Activated CD4-positive, alpha-beta memory T cell treated with anti-CD3 and anti-CD28 coated beads, Interleukin-2, amount 10 ng/mL, durations not matched to agents 7 days and 5 days (primary cell): Measurements from ENCODE around the gene GANAB. TPM values are rescaled to one million over a fixed set of nuclear protein-coding genes. Genes with fewer than 3 reads are reported as not detected.
"Not testable (repeated sequence)": the region's sequence is repeated elsewhere in the genome, so short reads cannot be mapped to it uniquely, and the experiment has no call there.

Experiments
- CTCF ChIA-PET: fragments of 350-600 bp; sonication (Branson Sonifier 250); formaldehyde crosslinking; loops from one replicate; lab custom pipeline; 2021; ENCODE audit warnings: antibody characterized with exemption, inconsistent platforms; lab: Charles Lee
- POLR2A ChIA-PET: fragments of 350-600 bp; sonication (Branson Sonifier 250); formaldehyde crosslinking; loops from one replicate; lab custom pipeline; 2021; ENCODE audit warnings: antibody characterized with exemption; lab: Charles Lee
- DNase-seq: peaks from one replicate; pipeline ENCODE4 v3.0.0-alpha.2; 2020
- H3K27ac Mint-ChIP-seq: one replicate; pipeline ENCODE4 v1.8.0; 2021; ENCODE audit warnings: mild to moderate bottlenecking, mixed read lengths
- H3K27me3 Mint-ChIP-seq: one replicate; pipeline ENCODE4 v1.8.0; 2021; ENCODE audit warnings: mixed read lengths
- H3K36me3 Mint-ChIP-seq: one replicate; pipeline ENCODE4 v1.8.0; 2021; ENCODE audit warnings: low read depth, mixed read lengths
- H3K4me1 Mint-ChIP-seq: one replicate; pipeline ENCODE4 v1.8.0; 2021; ENCODE audit warnings: mixed read lengths
- H3K4me3 Mint-ChIP-seq: one replicate; pipeline ENCODE4 v1.8.0; 2021; ENCODE audit warnings: mild to moderate bottlenecking, mixed read lengths
- H3K9me3 Mint-ChIP-seq: one replicate; pipeline ENCODE4 v1.8.0; 2021; ENCODE audit warnings: mixed read lengths
- total RNA-seq, 2 experiments: library from RNA; stranded (reverse); gene quantifications; one replicate each; pipeline ENCODE4 v1.2.3, GENCODE V29; 2021

Gene GANAB
- total RNA-seq, 2 experiments from 2014 or later, result 278 to 284 TPM

GRCh38 chr11:62665599-62666258 is 19.3 kb upstream of the GANAB start:
- peak; percentile 68 for DNase-seq
- Mint-ChIP-seq H3K36me3 (peaks cover 53% of the 10 kb centered on the region), H3K4me1 (peaks cover 57% of the 10 kb centered on the region), H3K9me3 (no peaks in the 10 kb centered on the region), H3K27ac (peak overlapping the region; percentile 88), H3K27me3 (no peaks in the 10 kb centered on the region), H3K4me3 (peak overlapping the region; percentile 93)
- POLR2A ChIA-PET, result interaction anchor here (0.6 to 9.6 kb wide), 58 partner anchors 8 to 329 kb away, joined by 3 to 212 read pairs (median 7); partner anchors contain the start of genes AHNAK, ASRGL1, B3GAT3 and BSCL2
- CTCF ChIA-PET, result interaction anchor here (0.5 to 2.8 kb wide), 25 partner anchors 9 to 241 kb away, joined by 3 to 16 read pairs (median 6); partner anchors contain the start of genes B3GAT3, EEF1G, INTS5 and ROM1

DNA sequence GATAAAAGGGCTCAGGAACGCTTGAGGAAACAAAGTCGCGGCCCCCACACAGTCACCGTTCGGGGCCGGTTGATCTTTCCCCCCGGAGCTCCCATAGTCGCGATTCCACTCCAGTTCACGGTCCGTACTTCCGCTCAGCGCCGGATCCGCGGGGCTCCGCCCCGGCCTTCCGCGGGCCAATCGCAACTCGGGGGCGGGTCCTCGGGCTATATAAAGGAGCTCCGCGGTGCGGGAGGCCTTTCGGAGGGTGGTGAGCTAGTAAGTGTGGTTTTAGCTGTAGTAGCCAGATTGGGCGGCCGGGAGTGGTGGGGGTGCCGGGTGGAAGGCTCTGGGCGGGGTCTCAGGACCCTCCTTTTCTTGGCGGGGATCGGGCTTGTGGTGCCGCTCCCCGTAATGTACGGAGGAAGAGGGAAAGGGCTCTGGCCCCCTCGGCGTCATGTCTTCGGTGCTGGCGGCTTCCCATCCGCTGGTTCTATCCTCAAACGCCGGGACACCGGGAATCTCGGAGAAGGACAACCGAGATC is 18.7 kb upstream of the GANAB start, which contains the start of the genes C11orf98 and CSKMT:
Gene C11orf98, minus strand, starts transcription at position 136 of the 524 bp plus-strand sequence. Its CDS starts 41 bp downstream, at position 95.
Gene CSKMT, plus strand, starts transcription at position 238 of the 524 bp plus-strand sequence. CDS start 568 bp downstream, outside the sequence.
- H3K4me1 Mint-ChIP-seq, result peaks cover 52% of the 10 kb centered on the region

GRCh38 chr11:62664405-62665074 is 18.1 kb upstream of the GANAB start:
- H3K27me3 Mint-ChIP-seq, result no peaks in the 10 kb centered on the region
- H3K27ac Mint-ChIP-seq, result peak overlapping the region; percentile 88
- peaks cover 46% of the 10 kb centered on the region for H3K4me1 Mint-ChIP-seq
- CTCF ChIA-PET, result interaction anchor here (0.7 to 2.8 kb wide), 25 partner anchors 8 to 263 kb away, joined by 3 to 16 read pairs (median 6); partner anchors contain the start of genes B3GAT3, EEF1G, INTS5 and ROM1
- peak overlapping the region; percentile 93 for H3K4me3 Mint-ChIP-seq
- POLR2A ChIA-PET, result interaction anchor here (0.6 to 9.6 kb wide), 66 partner anchors 7 to 327 kb away, joined by 3 to 212 read pairs (median 5); partner anchors contain the start of genes AHNAK, ASRGL1, B3GAT3 and BSCL2
- DNase-seq, result peak; percentile 59
- H3K9me3 Mint-ChIP-seq, result no peaks in the 10 kb centered on the region
- peaks cover 47% of the 10 kb centered on the region for H3K36me3 Mint-ChIP-seq

More for the DNA sequence above, 18.7 kb upstream of the GANAB start, which contains the start of the genes C11orf98 and CSKMT:
- peak within 1 kb of the TSS; percentile 88 for H3K27ac Mint-ChIP-seq
- H3K9me3 Mint-ChIP-seq, result no peaks in the 10 kb centered on the region
- ChIA-PET POLR2A (interaction anchor here (0.7 to 9.6 kb wide), 66 partner anchors 9 to 328 kb away, joined by 3 to 212 read pairs (median 5); partner anchors contain the start of genes AHNAK, ASRGL1, B3GAT3 and BSCL2), CTCF (interaction anchor here (0.5 to 2.8 kb wide), 27 partner anchors 8 to 263 kb away, joined by 3 to 16 read pairs (median 6); partner anchors contain the start of genes B3GAT3, EEF1G, INTS5 and ROM1)
- H3K36me3 Mint-ChIP-seq, result peaks cover 51% of the 10 kb centered on the region
- peak; percentile 96 for DNase-seq
- peak within 1 kb of the TSS; percentile 93 for H3K4me3 Mint-ChIP-seq
- no peaks in the 10 kb centered on the region for H3K27me3 Mint-ChIP-seq

DNA sequence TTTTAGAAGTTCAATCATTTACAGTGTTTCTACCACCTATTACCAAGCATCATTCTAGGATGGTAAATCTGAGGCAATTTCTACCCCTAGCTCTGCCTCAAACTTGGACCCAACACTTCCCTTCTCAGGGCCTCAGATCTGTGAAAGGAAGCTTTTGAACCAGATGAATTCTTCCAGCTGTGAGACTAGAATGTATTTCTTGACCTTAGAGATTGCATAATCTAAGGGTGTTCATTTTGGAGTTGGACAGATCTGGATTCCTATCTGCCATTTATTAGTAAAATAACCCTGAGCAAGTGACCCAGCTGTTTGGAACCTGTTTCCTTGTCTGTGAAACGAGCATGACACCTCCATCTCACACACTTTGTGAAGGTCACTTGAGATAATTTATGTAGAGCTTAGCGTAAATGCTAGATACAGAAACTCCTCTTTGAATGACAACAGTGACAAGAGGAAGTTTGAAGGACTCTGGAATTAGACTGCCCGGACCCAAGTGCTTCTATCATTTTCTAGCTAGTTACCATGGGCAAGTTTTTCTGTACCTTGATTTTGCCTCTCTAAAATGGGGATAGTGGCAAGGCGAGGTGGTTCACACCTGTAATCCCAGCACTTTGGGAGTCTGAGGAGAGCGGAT is 10.5 kb upstream of the GANAB start:
- H3K27ac Mint-ChIP-seq, result no peak overlapping the region
- CTCF ChIA-PET, result interaction anchor here (1.0 to 1.4 kb wide), 4 partner anchors 8 to 114 kb away, joined by 3 to 4 read pairs (median 3); partner anchors contain the start of genes C11orf98 and CSKMT

GRCh38 chr11:62654297-62654696 is 7.9 kb upstream of the GANAB start:
- H3K4me1 Mint-ChIP-seq, result peaks cover 32% of the 10 kb centered on the region

More for the DNA sequence above, 10.5 kb upstream of the GANAB start:
- no peaks in the 10 kb centered on the region for H3K9me3 Mint-ChIP-seq
- no peaks in the 10 kb centered on the region for H3K27me3 Mint-ChIP-seq
- H3K4me1 Mint-ChIP-seq, result peaks cover 19% of the 10 kb centered on the region
- H3K4me3 Mint-ChIP-seq, result no peak overlapping the region
- POLR2A ChIA-PET, result interaction anchor here (0.7 to 5.9 kb wide), 10 partner anchors 8 to 184 kb away, joined by 3 to 212 read pairs (median 4); partner anchors contain the start of genes C11orf98, CSKMT, EML3 and GANAB
- DNase-seq, result no peak
- peaks cover 8% of the 10 kb centered on the region for H3K36me3 Mint-ChIP-seq

DNA sequence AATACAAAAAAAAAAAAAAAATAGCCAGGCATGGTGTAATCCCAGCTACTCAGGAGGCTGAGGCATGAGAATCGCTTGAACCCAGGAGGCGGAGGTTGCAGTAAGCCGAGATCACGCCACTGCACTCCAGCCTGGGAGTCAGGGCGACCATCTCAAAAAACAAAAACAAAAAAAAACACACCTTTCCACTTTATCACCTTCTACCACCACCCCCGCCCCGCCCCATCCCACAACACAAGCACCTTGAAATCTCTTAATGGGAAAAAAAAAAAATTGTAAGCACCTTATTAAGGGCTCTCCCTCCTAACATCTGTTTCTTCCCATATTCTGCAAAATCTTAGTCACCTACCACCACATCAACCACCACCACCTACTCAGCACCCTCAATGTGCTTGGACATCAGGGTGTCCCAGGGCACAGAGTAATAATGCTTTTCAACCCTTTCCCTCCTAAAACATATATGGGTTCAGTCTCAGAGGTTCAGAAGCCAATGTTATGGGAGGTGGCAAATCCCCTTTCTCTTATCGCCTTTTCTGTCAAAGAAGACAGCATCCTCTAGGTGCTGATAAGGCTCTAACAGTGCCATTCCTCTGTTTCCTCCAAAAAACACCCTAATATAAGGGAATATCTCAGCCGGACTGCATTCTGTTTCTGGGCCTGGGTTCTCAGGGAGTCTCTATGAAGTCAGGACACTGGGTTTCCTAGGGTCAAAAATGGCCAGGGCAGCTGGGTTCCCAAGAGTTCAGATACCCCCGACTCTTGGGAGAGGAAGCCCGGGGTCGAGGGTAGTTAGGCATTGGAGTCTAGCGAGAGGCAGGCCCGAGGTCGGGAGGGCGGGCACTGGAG is 6.0 kb upstream of the GANAB start:
- Mint-ChIP-seq H3K4me1 (peaks cover 34% of the 10 kb centered on the region), H3K9me3 (no peaks in the 10 kb centered on the region), H3K27me3 (no peaks in the 10 kb centered on the region), H3K4me3 (peak overlapping the region; percentile 91), H3K27ac (peak overlapping the region; percentile 85), H3K36me3 (peaks cover 17% of the 10 kb centered on the region)
- DNase-seq, result peak; percentile 47
- ChIA-PET POLR2A (interaction anchor here (0.6 to 5.9 kb wide), 30 partner anchors 8 to 203 kb away, joined by 3 to 212 read pairs (median 6); partner anchors contain the start of genes B3GAT3, BSCL2, C11orf98 and CSKMT), CTCF (interaction anchor here (1.0 to 1.6 kb wide), 3 partner anchors 12 to 110 kb away, joined by 3 to 15 read pairs (median 10); partner anchors contain the start of genes C11orf98, CSKMT and TUT1)

More at GRCh38 chr11:62654297-62654696, 7.9 kb upstream of the GANAB start:
- Mint-ChIP-seq H3K4me3 (peak overlapping the region; percentile 49), H3K36me3 (peaks cover 13% of the 10 kb centered on the region), H3K27me3 (no peaks in the 10 kb centered on the region), H3K27ac (peak overlapping the region; percentile 34), H3K9me3 (no peaks in the 10 kb centered on the region)
- no peak for DNase-seq
- ChIA-PET POLR2A (interaction anchor here (1.1 to 5.9 kb wide), 14 partner anchors 8 to 187 kb away, joined by 3 to 212 read pairs (median 6); partner anchors contain the start of genes B3GAT3, C11orf98, CSKMT and GANAB), CTCF (interaction anchor here (0.6 to 2.7 kb wide), 5 partner anchors 9 to 86 kb away, joined by 3 to 16 read pairs (median 5); partner anchors contain the start of genes C11orf98, CSKMT and TUT1)

DNA sequence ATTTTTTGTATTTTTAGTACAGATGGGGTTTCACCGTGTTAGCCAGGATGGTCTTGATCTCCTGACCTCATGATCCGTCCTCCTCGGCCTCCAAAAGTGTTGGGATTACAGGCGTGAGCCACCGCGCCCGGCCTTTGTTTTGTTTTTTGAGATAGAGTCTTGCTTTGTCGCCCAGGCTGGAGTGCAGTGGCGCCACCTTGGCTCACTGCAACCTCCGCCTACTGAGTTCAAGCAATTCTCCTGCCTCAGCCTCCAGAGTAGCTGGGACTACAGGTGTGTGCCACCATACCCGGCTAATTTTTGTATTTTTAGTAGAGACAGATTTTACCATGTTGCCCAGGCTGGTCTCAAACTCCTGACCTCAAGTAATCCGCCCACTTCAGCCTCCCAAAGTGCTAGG is 3.9 kb upstream of the GANAB start:
- Mint-ChIP-seq H3K4me1 (peaks cover 47% of the 10 kb centered on the region), H3K36me3 (peaks cover 26% of the 10 kb centered on the region)
- not testable (repeated sequence) for H3K9me3 Mint-ChIP-seq, H3K4me3 Mint-ChIP-seq, H3K27me3 Mint-ChIP-seq, H3K27ac Mint-ChIP-seq, DNase-seq
- POLR2A ChIA-PET, result interaction anchor here (1.1 to 12.3 kb wide), 4 partner anchors 16 to 49 kb away, joined by 3 to 192 read pairs (median 6); partner anchors contain the start of genes C11orf98, CSKMT, LBHD1 and MTA2
- CTCF ChIA-PET, result interaction anchor here (1.1 kb wide), 1 partner anchor 44 kb away, joined by 4 read pairs; no protein-coding TSS in a partner anchor

DNA sequence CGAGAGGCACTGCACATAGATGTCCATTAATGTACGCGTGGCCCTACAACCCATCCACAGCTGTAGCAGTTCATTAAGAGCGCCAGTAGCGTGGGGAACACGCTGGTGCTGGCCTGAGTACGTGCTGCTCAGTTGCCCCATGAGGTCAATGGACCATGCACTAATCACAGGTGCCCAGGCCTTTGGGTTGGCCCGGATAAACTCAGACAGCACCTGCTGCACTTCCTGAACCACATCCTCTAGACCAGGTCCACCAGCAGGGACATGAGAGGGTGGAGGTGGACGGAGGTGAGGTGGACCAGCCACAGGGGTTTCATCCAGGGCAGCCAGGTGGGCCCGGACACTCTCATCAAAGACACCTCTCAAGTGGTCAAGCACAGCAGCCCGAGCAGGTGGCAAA is 3.1 kb upstream of the GANAB start:
- Mint-ChIP-seq H3K27ac (no peak overlapping the region), H3K9me3 (no peaks in the 10 kb centered on the region), H3K36me3 (peaks cover 31% of the 10 kb centered on the region), H3K4me3 (no peak overlapping the region), H3K27me3 (no peaks in the 10 kb centered on the region), H3K4me1 (peaks cover 50% of the 10 kb centered on the region)
- DNase-seq, result no peak
- CTCF ChIA-PET, result interaction anchor here (1.1 to 1.2 kb wide), 3 partner anchors 15 to 45 kb away, joined by 3 to 4 read pairs (median 3); partner anchors contain the start of genes B3GAT3 and C11orf98
- POLR2A ChIA-PET, result interaction anchor here (1.1 to 12.3 kb wide), 7 partner anchors 16 to 207 kb away, joined by 3 to 192 read pairs (median 8); partner anchors contain the start of genes B3GAT3, C11orf98, CSKMT and HNRNPUL2

DNA sequence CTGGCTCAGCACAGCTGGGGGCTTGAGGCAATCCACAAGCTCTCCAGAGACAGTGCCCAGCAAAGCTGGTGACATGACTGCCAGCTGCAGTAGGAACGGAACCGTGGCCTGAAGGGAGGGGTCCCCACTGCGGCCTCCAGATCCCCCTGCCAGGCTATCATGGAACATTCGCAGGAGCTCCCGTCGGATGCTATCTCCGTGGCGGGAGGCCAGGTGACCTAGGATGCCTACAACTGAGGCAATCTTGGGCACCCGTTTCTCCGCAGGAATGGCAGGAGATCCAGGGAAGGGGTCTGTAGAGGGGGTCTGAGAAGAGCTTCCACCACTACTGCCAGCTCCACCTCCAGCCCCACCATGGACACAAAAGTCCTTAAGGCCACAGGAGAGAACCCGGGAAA is 2.6 kb upstream of the GANAB start:
- no peak for DNase-seq
- POLR2A ChIA-PET, result interaction anchor here (0.7 to 12.3 kb wide), 8 partner anchors 17 to 232 kb away, joined by 3 to 192 read pairs (median 10); partner anchors contain the start of genes B3GAT3, C11orf98, CSKMT and HNRNPUL2
- H3K36me3 Mint-ChIP-seq, result peaks cover 35% of the 10 kb centered on the region
- H3K4me3 Mint-ChIP-seq, result no peak overlapping the region
- CTCF ChIA-PET, result interaction anchor here (0.9 to 1.2 kb wide), 3 partner anchors 16 to 27 kb away, joined by 3 read pairs; partner anchors contain the start of genes B3GAT3 and C11orf98
- peaks cover 48% of the 10 kb centered on the region for H3K4me1 Mint-ChIP-seq
- no peaks in the 10 kb centered on the region for H3K27me3 Mint-ChIP-seq
- H3K9me3 Mint-ChIP-seq, result no peaks in the 10 kb centered on the region
- H3K27ac Mint-ChIP-seq, result no peak overlapping the region
